Measurements from ENCODE around the gene CACNA1I. TPM values are rescaled to one million over a fixed set of nuclear protein-coding genes. Genes with fewer than 3 reads are reported as not detected.
A peak's percentile ranks its signal among the peaks of the same experiment; 100 is the strongest.

Gene CACNA1I
- total RNA-seq, 1 donor from 2014 or later = not detected

DNA sequence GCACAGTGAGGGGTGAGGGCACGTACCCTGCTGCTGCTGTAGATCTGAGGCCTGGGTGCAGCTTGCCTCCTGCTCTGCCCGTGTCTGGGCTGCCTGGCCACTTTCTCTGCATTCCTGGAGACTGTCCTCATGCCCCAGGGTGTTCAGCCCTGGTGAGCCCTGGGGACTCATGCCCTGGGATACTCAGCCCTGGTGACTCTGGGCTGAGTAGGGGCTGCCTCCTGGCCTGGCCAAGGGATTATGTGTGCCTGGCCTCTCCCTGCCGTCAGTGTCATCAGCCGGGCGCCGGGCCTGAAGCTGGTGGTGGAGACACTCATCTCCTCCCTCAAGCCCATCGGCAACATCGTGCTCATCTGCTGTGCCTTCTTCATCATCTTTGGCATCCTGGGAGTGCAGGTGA is 94.7 kb downstream of the CACNA1I start:
- no peaks in the 10 kb centered on the region for H3K36me3 ChIP-seq (ENCODE audit: control insufficient read depth, insufficient read depth, low read length)
- DNase-seq (ENCODE audit: low read depth) (no peak), FAIRE-seq (no peak)
- peaks cover 19% of the 10 kb centered on the region for H3K27me3 ChIP-seq (ENCODE audit: control insufficient read depth, insufficient read depth, low read length)
- no peak overlapping the region for H3K4me3 ChIP-seq (ENCODE audit: low read depth, low read length)
- TF ChIP-seq, protein P1, sequence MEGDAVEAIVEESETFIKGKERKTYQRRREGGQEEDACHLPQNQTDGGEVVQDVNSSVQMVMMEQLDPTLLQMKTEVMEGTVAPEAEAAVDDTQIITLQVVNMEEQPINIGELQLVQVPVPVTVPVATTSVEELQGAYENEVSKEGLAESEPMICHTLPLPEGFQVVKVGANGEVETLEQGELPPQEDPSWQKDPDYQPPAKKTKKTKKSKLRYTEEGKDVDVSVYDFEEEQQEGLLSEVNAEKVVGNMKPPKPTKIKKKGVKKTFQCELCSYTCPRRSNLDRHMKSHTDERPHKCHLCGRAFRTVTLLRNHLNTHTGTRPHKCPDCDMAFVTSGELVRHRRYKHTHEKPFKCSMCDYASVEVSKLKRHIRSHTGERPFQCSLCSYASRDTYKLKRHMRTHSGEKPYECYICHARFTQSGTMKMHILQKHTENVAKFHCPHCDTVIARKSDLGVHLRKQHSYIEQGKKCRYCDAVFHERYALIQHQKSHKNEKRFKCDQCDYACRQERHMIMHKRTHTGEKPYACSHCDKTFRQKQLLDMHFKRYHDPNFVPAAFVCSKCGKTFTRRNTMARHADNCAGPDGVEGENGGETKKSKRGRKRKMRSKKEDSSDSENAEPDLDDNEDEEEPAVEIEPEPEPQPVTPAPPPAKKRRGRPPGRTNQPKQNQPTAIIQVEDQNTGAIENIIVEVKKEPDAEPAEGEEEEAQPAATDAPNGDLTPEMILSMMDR (IDR thresholded peaks at IDR 0.05; ENCODE audit: insufficient read depth, low read length, severe bottlenecking) = no peak

- H3K36me3 ChIP-seq (ENCODE audit: control insufficient read depth, insufficient read depth, low read length) = no peaks in the 10 kb centered on the region
- TF ChIP-seq, protein P1 (IDR thresholded peaks at IDR 0.05; ENCODE audit: insufficient read depth, low read length, severe bottlenecking) = no peak
- DNase-seq (ENCODE audit: low read depth) (no peak), FAIRE-seq (no peak)
- peaks cover 19% of the 10 kb centered on the region for H3K27me3 ChIP-seq (ENCODE audit: control insufficient read depth, insufficient read depth, low read length)
- H3K4me3 ChIP-seq (ENCODE audit: low read depth, low read length) = no peak overlapping the region
These were observed 95.3 kb downstream of the CACNA1I start for GRCh38 chr22:39665661-39666431.

DNA sequence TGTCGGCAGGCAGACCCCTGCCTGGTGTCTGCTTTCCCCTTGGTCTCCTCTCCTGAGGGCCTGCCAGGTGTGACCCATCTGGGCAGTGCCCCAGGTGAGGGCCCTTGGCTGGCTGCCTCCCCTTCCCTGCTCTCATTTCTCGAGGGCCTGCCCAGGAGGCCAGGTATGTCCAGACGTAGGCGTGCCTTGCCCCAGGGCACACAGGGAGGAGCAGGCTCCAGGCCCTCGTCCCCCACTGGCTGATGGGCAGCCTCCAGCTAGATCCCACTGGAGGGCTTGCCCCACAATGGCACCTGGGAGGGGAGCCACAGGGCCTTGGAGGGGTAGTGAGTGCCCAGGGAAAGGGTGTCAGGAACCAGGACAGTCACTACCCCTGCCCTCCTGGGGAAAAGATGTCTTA is 95.9 kb downstream of the CACNA1I start:
- TF ChIP-seq, protein P1 (IDR thresholded peaks at IDR 0.05; ENCODE audit: insufficient read depth, low read length, severe bottlenecking) = no peak
- Histone ChIP-seq H3K4me3 (ENCODE audit: low read depth, low read length) (no peak overlapping the region), H3K36me3 (ENCODE audit: control insufficient read depth, insufficient read depth, low read length) (no peaks in the 10 kb centered on the region), H3K27me3 (ENCODE audit: control insufficient read depth, insufficient read depth, low read length) (peaks cover 17% of the 10 kb centered on the region)
- DNase-seq (ENCODE audit: low read depth) (no peak), FAIRE-seq (no peak)

DNA sequence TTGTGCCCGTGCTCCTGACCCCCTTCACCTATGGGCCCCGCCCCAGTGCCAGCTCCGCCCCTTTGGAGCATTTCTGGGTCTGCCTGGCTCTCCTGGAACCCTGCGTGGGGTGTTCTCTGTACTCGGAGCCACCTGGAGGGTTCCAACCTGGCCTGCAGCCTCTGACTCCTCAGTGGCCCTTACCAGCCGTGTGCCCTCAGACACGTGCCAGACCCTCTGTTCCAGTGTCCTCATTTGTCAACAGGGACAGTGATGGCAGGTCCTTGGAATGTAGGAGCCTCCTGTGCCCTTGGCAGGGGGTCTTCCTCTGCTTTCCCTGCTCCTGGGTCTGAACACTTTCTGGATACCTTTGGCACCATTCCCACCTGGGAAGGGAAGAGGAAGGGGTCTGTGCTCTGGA is 96.4 kb downstream of the CACNA1I start:
- Histone ChIP-seq H3K36me3 (ENCODE audit: control insufficient read depth, insufficient read depth, low read length) (no peaks in the 10 kb centered on the region), H3K27me3 (ENCODE audit: control insufficient read depth, insufficient read depth, low read length) (peaks cover 14% of the 10 kb centered on the region), H3K4me3 (ENCODE audit: low read depth, low read length) (no peak overlapping the region)
- FAIRE-seq = peak; percentile 13
- no peak for DNase-seq (ENCODE audit: low read depth)
- TF ChIP-seq, protein P1 (IDR thresholded peaks at IDR 0.05; ENCODE audit: insufficient read depth, low read length, severe bottlenecking) = no peak

- no peak for FAIRE-seq
- DNase-seq (ENCODE audit: low read depth) = no peak
- TF ChIP-seq, protein P1 (IDR thresholded peaks at IDR 0.05; ENCODE audit: insufficient read depth, low read length, severe bottlenecking) = no peak
- H3K4me3 ChIP-seq (ENCODE audit: low read depth, low read length) = no peak overlapping the region
- H3K36me3 ChIP-seq (ENCODE audit: control insufficient read depth, insufficient read depth, low read length) = no peaks in the 10 kb centered on the region
- no peaks in the 10 kb centered on the region for H3K27me3 ChIP-seq (ENCODE audit: control insufficient read depth, insufficient read depth, low read length)
These were observed 98.9 kb downstream of the CACNA1I start for GRCh38 chr22:39669432-39669831.

GRCh38 chr22:39671936-39672335 is 101.4 kb downstream of the CACNA1I start:
- no peak for FAIRE-seq
- TF ChIP-seq, protein P1 (IDR thresholded peaks at IDR 0.05; ENCODE audit: insufficient read depth, low read length, severe bottlenecking) = no peak
- DNase-seq (ENCODE audit: low read depth) = no peak
- no peaks in the 10 kb centered on the region for H3K27me3 ChIP-seq (ENCODE audit: control insufficient read depth, insufficient read depth, low read length)
- H3K4me3 ChIP-seq (ENCODE audit: low read depth, low read length) = no peak overlapping the region
- no peaks in the 10 kb centered on the region for H3K36me3 ChIP-seq (ENCODE audit: control insufficient read depth, insufficient read depth, low read length)
